ENCODE measurements around the gene RACGAP1.

DNA sequence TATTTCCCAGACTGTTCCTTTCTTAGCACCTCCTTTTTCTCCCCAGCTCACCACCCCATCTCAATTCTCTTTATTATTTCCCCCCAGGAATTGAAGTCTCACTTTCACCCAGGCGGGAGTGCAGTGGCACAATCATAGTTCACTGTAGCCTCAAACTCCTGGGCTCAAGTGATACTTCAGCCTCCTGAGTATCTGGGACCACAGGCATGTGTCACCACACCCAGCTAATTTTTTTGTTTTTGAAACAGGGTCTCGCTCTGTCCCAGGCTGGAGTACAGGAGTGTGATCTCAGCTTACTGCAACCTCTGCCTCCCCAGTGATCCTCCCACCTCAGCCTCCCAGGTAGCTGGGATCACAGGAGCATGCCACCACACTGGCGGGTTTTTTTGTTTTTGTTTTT lies 11.0 kb downstream of the RACGAP1 start:
- no peak for TF ChIP-seq POLR2AphosphoS5 (IDR thresholded peaks at IDR 0.05)
- TF ChIP-seq CTCF (IDR thresholded peaks at IDR 0.05) = no peak

All from gastroesophageal sphincter (tissue), 3 donors.